ENCODE measurements around the gene PAXX. TPM values are rescaled to one million over a fixed set of nuclear protein-coding genes. Genes with fewer than 3 reads are reported as not detected.

Gene PAXX
- total RNA-seq, 1 donor from 2014 or later = 34.4 TPM

DNA sequence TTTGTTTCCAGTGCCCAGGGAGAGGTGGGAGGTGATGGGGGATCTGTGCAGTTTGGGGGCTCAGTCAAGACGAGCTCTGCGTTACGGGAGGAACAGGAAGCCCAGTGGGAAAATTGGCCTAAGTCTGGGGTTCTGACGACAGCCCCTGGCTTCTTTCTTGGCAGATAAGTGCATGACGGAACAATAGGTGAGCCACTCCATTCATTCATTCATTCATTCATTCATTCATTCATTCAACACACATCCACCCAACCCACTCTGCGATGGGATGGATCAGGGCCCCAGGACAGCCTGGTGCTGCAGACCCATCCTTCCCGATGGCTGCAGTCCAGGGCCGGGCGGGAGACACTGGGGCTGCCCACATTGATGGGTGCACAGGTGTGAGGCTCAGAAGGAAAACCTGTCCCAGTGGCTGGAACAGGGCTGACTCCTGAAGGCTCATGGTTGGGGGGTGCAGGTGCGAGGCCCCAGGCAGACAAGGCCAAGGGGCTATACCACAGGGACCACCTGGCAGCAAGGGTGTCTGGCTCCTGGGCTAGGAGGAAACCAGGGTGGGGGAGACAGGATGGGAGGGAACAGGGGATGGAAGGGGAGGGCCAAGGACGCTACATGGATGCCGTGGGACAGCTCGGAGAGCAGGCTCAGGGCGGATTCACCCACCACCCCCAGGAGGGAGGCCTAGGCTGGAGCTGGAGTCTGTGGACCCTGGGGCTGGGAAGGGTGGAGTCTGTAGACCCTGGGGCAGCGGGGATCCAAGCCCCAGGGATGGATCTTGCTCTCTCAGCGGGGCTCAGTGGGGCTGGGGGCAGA is 11.3 kb upstream of the PAXX start:
- Mint-ChIP-seq H3K27me3 (ENCODE audit: low read depth) (no peaks in the 10 kb centered on the region), H3K4me3 (ENCODE audit: unreplicated experiment) (no peak overlapping the region), H3K27ac (ENCODE audit: unreplicated experiment) (no peak overlapping the region), H3K36me3 (ENCODE audit: low read depth) (no peaks in the 10 kb centered on the region), H3K9me3 (ENCODE audit: low read depth) (no peaks in the 10 kb centered on the region), H3K4me1 (ENCODE audit: low read depth) (peaks cover 8% of the 10 kb centered on the region)
- TF ChIP-seq, protein P1, sequence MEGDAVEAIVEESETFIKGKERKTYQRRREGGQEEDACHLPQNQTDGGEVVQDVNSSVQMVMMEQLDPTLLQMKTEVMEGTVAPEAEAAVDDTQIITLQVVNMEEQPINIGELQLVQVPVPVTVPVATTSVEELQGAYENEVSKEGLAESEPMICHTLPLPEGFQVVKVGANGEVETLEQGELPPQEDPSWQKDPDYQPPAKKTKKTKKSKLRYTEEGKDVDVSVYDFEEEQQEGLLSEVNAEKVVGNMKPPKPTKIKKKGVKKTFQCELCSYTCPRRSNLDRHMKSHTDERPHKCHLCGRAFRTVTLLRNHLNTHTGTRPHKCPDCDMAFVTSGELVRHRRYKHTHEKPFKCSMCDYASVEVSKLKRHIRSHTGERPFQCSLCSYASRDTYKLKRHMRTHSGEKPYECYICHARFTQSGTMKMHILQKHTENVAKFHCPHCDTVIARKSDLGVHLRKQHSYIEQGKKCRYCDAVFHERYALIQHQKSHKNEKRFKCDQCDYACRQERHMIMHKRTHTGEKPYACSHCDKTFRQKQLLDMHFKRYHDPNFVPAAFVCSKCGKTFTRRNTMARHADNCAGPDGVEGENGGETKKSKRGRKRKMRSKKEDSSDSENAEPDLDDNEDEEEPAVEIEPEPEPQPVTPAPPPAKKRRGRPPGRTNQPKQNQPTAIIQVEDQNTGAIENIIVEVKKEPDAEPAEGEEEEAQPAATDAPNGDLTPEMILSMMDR (IDR thresholded peaks at IDR 0.05) = no peak
- no peak for DNase-seq (ENCODE audit: low spot score)

DNA sequence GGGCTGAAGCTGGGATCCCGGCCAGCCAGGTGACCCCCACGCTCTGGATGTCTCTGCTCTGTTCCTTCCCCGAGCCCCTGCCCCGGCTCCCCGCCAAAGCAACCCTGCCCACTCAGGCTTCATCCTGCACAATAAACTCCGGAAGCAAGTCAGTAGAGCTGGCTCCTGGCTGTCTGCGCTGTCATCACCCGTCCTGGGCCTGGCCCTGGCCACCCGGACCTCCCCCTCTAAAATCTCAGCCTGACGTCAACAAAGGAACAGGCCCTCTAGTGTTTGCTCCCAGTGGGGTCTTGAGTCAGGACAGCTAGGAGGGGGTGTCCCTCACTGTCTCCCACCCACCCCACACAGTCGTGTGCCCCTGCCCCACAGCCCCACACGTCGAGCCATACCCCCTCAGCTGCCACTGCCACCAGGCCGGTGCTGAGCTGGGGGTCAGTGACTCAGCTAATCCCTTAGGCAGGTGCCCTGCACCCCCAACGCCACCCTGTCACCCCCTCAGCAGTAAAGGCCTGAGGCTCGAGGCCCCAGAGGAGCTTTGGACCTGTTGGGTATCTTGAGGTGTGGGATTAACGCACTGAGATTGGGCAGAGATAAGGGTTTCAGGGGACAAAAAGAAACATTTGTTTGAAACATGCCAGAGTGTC is 10.5 kb upstream of the PAXX start:
- no peaks in the 10 kb centered on the region for H3K27me3 Mint-ChIP-seq (ENCODE audit: low read depth)

DNA sequence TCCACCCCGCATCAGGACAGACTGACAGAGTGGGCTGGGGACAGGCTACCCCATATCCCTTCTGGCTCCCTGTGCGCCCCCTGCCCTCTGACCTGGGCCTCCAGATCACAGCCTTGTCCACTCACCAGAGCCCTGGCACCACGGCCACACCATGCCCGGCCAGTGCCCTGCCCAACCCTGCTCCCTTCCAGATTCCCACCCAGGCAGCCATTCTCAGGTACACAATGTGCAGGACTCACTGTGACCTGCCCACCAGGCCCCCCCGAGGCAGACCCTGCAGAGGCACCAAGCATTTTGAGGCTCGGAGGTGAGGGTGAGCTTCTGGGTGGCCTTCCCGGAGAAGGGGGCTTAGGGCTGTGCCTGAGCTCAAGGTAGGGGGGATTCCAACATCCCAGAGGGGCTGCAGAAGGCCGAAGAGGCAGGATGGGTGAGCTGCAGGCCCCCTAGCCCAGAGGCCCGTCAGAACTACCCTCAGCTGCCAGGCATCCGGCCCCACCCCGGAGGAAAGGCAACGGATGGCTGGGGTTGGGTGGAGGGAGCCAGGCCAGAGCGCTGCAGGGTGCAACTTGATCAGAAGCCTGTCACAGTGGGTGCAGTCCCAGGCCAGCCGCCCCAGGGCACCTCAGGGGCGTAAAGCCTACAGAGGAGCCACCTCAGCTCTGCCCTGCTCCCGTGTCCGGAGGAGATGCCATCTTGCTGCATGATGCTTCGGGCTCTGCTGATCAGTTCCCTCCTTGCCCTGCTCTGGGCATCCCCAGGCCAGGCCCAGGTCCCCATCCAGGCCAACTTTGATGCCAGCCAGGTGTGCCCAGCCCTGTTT is 9.8 kb upstream of the PAXX start, which contains the start of gene LCNL1:
TSS of gene LCNL1 (plus strand) at position 762 of the 820 bp plus-strand sequence. CDS start 594 bp downstream, outside the sequence.
- H3K36me3 Mint-ChIP-seq (ENCODE audit: low read depth) = no peaks in the 10 kb centered on the region
- DNase-seq (ENCODE audit: low spot score) = no peak
- H3K4me1 Mint-ChIP-seq (ENCODE audit: low read depth) = peaks cover 3% of the 10 kb centered on the region
- no peak within 1 kb of the TSS for H3K4me3 Mint-ChIP-seq (ENCODE audit: unreplicated experiment)
- no peaks in the 10 kb centered on the region for H3K9me3 Mint-ChIP-seq (ENCODE audit: low read depth)
- H3K27ac Mint-ChIP-seq (ENCODE audit: unreplicated experiment) = no peak within 1 kb of the TSS
- TF ChIP-seq, protein P1 (IDR thresholded peaks at IDR 0.05) = no peak
- no peaks in the 10 kb centered on the region for H3K27me3 Mint-ChIP-seq (ENCODE audit: low read depth)

More for the DNA sequence above, 10.5 kb upstream of the PAXX start:
- Mint-ChIP-seq H3K9me3 (ENCODE audit: low read depth) (no peaks in the 10 kb centered on the region), H3K27ac (ENCODE audit: unreplicated experiment) (no peak overlapping the region), H3K4me3 (ENCODE audit: unreplicated experiment) (no peak overlapping the region), H3K4me1 (ENCODE audit: low read depth) (peaks cover 4% of the 10 kb centered on the region), H3K36me3 (ENCODE audit: low read depth) (no peaks in the 10 kb centered on the region)
- DNase-seq (ENCODE audit: low spot score) = no peak
- TF ChIP-seq, protein P1 (IDR thresholded peaks at IDR 0.05) = no peak

DNA sequence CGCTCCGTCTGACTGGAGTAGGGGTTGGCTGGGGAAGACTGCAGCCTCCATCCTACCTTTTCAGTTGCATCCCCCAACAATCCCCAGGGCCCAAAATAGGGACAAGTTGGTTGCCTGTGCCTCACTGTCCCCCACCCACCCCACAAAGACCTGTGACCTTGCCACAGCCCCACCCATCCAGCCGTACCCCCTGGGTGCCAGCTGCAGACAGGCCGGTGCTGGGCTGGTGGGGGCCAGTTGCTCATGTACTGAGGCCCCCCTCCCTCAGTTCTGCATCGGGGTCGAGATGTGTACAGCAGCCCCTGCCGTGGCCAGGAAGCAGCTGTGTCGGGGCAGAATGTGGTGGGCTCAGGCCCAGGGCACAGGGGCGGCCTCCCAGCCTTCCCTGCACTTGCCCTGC is 9.1 kb upstream of the PAXX start:
- no peaks in the 10 kb centered on the region for H3K36me3 Mint-ChIP-seq (ENCODE audit: low read depth)
- no peak overlapping the region for H3K27ac Mint-ChIP-seq (ENCODE audit: unreplicated experiment)

More for the DNA sequence above, 9.1 kb upstream of the PAXX start:
- no peaks in the 10 kb centered on the region for H3K27me3 Mint-ChIP-seq (ENCODE audit: low read depth)
- no peaks in the 10 kb centered on the region for H3K4me1 Mint-ChIP-seq (ENCODE audit: low read depth)
- H3K9me3 Mint-ChIP-seq (ENCODE audit: low read depth) = no peaks in the 10 kb centered on the region
- TF ChIP-seq, protein P1 (IDR thresholded peaks at IDR 0.05) = no peak
- no peak for DNase-seq (ENCODE audit: low spot score)
- no peak overlapping the region for H3K4me3 Mint-ChIP-seq (ENCODE audit: unreplicated experiment)
